Measurements from ENCODE around the gene SH3BP1. TPM values are rescaled to one million over a fixed set of nuclear protein-coding genes. Genes with fewer than 3 reads are reported as not detected.

The SH3BP1 gene
- total and polyA plus RNA-seq, 4 donors, result 3.6 to 8.8 (median 5.8) TPM

- Histone ChIP-seq H3K9me3 (ENCODE audit: control insufficient read depth, insufficient read depth, low read length) (no peaks in the 10 kb centered on the region), H3K27ac (ENCODE audit: low read depth, low read length) (peak overlapping the region; percentile 97), H3K36me3 (ENCODE audit: control insufficient read depth, insufficient read depth, low read length) (peaks cover 14% of the 10 kb centered on the region), H3K27me3 (ENCODE audit: control insufficient read depth, insufficient read depth, low read length) (peaks cover 2% of the 10 kb centered on the region), H3K4me3 (ENCODE audit: low read depth, low read length) (peak overlapping the region; percentile 68), H3K4me1 (ENCODE audit: control insufficient read depth, insufficient read depth, low read length) (peaks cover 36% of the 10 kb centered on the region)
- DNase-seq (ENCODE audit: low read depth in 4 of 6, low spot score in 6 of 6), result peak in 1 of 6 donors; percentile 47
- WGBS (ENCODE audit: insufficient coverage), result 20% methylated on average over 10 of the region's 17 CpGs
Observed at GRCh38 chr22:37675930-37676735, 36.7 kb downstream of the SH3BP1 start.

- Histone ChIP-seq H3K4me3 (ENCODE audit: low read depth, low read length) (peak overlapping the region; percentile 68), H3K27me3 (ENCODE audit: control insufficient read depth, insufficient read depth, low read length) (peaks cover 2% of the 10 kb centered on the region)
Observed at GRCh38 chr22:37676736-37677492, 37.4 kb downstream of the SH3BP1 start.

GRCh38 chr22:37677493-37677974, 38.1 kb downstream of the SH3BP1 start:
- Histone ChIP-seq H3K9me3 (ENCODE audit: control insufficient read depth, insufficient read depth, low read length) (no peaks in the 10 kb centered on the region), H3K4me3 (ENCODE audit: low read depth, low read length) (peak overlapping the region; percentile 68), H3K27ac (ENCODE audit: low read depth, low read length) (peak overlapping the region; percentile 97), H3K4me1 (ENCODE audit: control insufficient read depth, insufficient read depth, low read length) (peaks cover 41% of the 10 kb centered on the region), H3K27me3 (ENCODE audit: control insufficient read depth, insufficient read depth, low read length) (peaks cover 2% of the 10 kb centered on the region), H3K36me3 (ENCODE audit: control insufficient read depth, insufficient read depth, low read length) (peaks cover 10% of the 10 kb centered on the region)
- WGBS (ENCODE audit: insufficient coverage), result 96% methylated on average over 7 of the region's 15 CpGs
- DNase-seq (ENCODE audit: low read depth in 4 of 6, low spot score in 6 of 6), result no peak

More at GRCh38 chr22:37676736-37677492, 37.4 kb downstream of the SH3BP1 start:
- DNase-seq (ENCODE audit: low read depth in 4 of 6, low spot score in 6 of 6), result peak in 3 of 6 donors; percentile 38 to 81 (median 78)
- H3K4me1 ChIP-seq (ENCODE audit: control insufficient read depth, insufficient read depth, low read length), result peaks cover 41% of the 10 kb centered on the region
- peak overlapping the region; percentile 97 for H3K27ac ChIP-seq (ENCODE audit: low read depth, low read length)
- H3K36me3 ChIP-seq (ENCODE audit: control insufficient read depth, insufficient read depth, low read length), result peaks cover 11% of the 10 kb centered on the region
- 9% methylated on average over 27 of the region's 42 CpGs for WGBS (ENCODE audit: insufficient coverage)
- H3K9me3 ChIP-seq (ENCODE audit: control insufficient read depth, insufficient read depth, low read length), result no peaks in the 10 kb centered on the region

- peaks cover 41% of the 10 kb centered on the region for H3K4me1 ChIP-seq (ENCODE audit: control insufficient read depth, insufficient read depth, low read length)
- DNase-seq (ENCODE audit: low read depth in 4 of 6, low spot score in 6 of 6), result no peak
- no peak overlapping the region for H3K27ac ChIP-seq (ENCODE audit: low read depth, low read length)
- WGBS (ENCODE audit: insufficient coverage), result 78% methylated on average over 12 of the region's 18 CpGs
- H3K9me3 ChIP-seq (ENCODE audit: control insufficient read depth, insufficient read depth, low read length), result no peaks in the 10 kb centered on the region
- H3K36me3 ChIP-seq (ENCODE audit: control insufficient read depth, insufficient read depth, low read length), result peaks cover 3% of the 10 kb centered on the region
- H3K27me3 ChIP-seq (ENCODE audit: control insufficient read depth, insufficient read depth, low read length), result peaks cover 2% of the 10 kb centered on the region
- H3K4me3 ChIP-seq (ENCODE audit: low read depth, low read length), result no peak overlapping the region
Observed at GRCh38 chr22:37678372-37678771, 38.9 kb downstream of the SH3BP1 start.

- H3K4me3 ChIP-seq (ENCODE audit: low read depth, low read length), result no peak overlapping the region
- no peak overlapping the region for H3K27ac ChIP-seq (ENCODE audit: low read depth, low read length)
- 95% methylated on average over 6 of the region's 8 CpGs for WGBS (ENCODE audit: insufficient coverage)
- H3K4me1 ChIP-seq (ENCODE audit: control insufficient read depth, insufficient read depth, low read length), result peaks cover 34% of the 10 kb centered on the region
- peaks cover 3% of the 10 kb centered on the region for H3K36me3 ChIP-seq (ENCODE audit: control insufficient read depth, insufficient read depth, low read length)
- no peak for DNase-seq (ENCODE audit: low read depth in 4 of 6, low spot score in 6 of 6)
- peaks cover 2% of the 10 kb centered on the region for H3K27me3 ChIP-seq (ENCODE audit: control insufficient read depth, insufficient read depth, low read length)
- no peaks in the 10 kb centered on the region for H3K9me3 ChIP-seq (ENCODE audit: control insufficient read depth, insufficient read depth, low read length)
Observed at GRCh38 chr22:37679670-37680069, 40.2 kb downstream of the SH3BP1 start.

GRCh38 chr22:37680191-37680851, 40.9 kb downstream of the SH3BP1 start:
- WGBS (ENCODE audit: insufficient coverage), result 95% methylated on average over 6 of the region's 7 CpGs

GRCh38 chr22:37681001-37681424, 41.5 kb downstream of the SH3BP1 start:
- DNase-seq (ENCODE audit: low read depth in 4 of 6, low spot score in 6 of 6), result no peak
- Histone ChIP-seq H3K27me3 (ENCODE audit: control insufficient read depth, insufficient read depth, low read length) (no peaks in the 10 kb centered on the region), H3K36me3 (ENCODE audit: control insufficient read depth, insufficient read depth, low read length) (peaks cover 3% of the 10 kb centered on the region), H3K9me3 (ENCODE audit: control insufficient read depth, insufficient read depth, low read length) (no peaks in the 10 kb centered on the region), H3K27ac (ENCODE audit: low read depth, low read length) (no peak overlapping the region), H3K4me3 (ENCODE audit: low read depth, low read length) (no peak overlapping the region), H3K4me1 (ENCODE audit: control insufficient read depth, insufficient read depth, low read length) (peaks cover 25% of the 10 kb centered on the region)
- 90% methylated on average over 2 of the region's 2 CpGs for WGBS (ENCODE audit: insufficient coverage)

More at GRCh38 chr22:37680191-37680851, 40.9 kb downstream of the SH3BP1 start:
- H3K36me3 ChIP-seq (ENCODE audit: control insufficient read depth, insufficient read depth, low read length), result peaks cover 3% of the 10 kb centered on the region
- peaks cover 2% of the 10 kb centered on the region for H3K27me3 ChIP-seq (ENCODE audit: control insufficient read depth, insufficient read depth, low read length)
- H3K9me3 ChIP-seq (ENCODE audit: control insufficient read depth, insufficient read depth, low read length), result no peaks in the 10 kb centered on the region
- H3K4me3 ChIP-seq (ENCODE audit: low read depth, low read length), result no peak overlapping the region
- H3K27ac ChIP-seq (ENCODE audit: low read depth, low read length), result no peak overlapping the region
- H3K4me1 ChIP-seq (ENCODE audit: control insufficient read depth, insufficient read depth, low read length), result peaks cover 28% of the 10 kb centered on the region
- no peak for DNase-seq (ENCODE audit: low read depth in 4 of 6, low spot score in 6 of 6)

- H3K27me3 ChIP-seq (ENCODE audit: control insufficient read depth, insufficient read depth, low read length), result no peaks in the 10 kb centered on the region
- H3K4me3 ChIP-seq (ENCODE audit: low read depth, low read length), result no peak overlapping the region
- H3K9me3 ChIP-seq (ENCODE audit: control insufficient read depth, insufficient read depth, low read length), result no peaks in the 10 kb centered on the region
- H3K27ac ChIP-seq (ENCODE audit: low read depth, low read length), result no peak overlapping the region
- H3K36me3 ChIP-seq (ENCODE audit: control insufficient read depth, insufficient read depth, low read length), result peaks cover 3% of the 10 kb centered on the region
- H3K4me1 ChIP-seq (ENCODE audit: control insufficient read depth, insufficient read depth, low read length), result peaks cover 21% of the 10 kb centered on the region
- WGBS (ENCODE audit: insufficient coverage), result 38% methylated on average over 5 of the region's 6 CpGs
- peak in 3 of 6 donors; percentile 29 to 77 (median 48) for DNase-seq (ENCODE audit: low read depth in 4 of 6, low spot score in 6 of 6)
Observed at GRCh38 chr22:37681556-37682049, 42.1 kb downstream of the SH3BP1 start.
